ENCODE measurements around the gene VKORC1L1.
A peak's percentile ranks its signal among the peaks of the same experiment; 100 is the strongest.
"Not testable (repeated sequence)": the region's sequence is repeated elsewhere in the genome, so short reads cannot be mapped to it uniquely, and the experiment has no call there.

VKORC1L1 gene

DNA sequence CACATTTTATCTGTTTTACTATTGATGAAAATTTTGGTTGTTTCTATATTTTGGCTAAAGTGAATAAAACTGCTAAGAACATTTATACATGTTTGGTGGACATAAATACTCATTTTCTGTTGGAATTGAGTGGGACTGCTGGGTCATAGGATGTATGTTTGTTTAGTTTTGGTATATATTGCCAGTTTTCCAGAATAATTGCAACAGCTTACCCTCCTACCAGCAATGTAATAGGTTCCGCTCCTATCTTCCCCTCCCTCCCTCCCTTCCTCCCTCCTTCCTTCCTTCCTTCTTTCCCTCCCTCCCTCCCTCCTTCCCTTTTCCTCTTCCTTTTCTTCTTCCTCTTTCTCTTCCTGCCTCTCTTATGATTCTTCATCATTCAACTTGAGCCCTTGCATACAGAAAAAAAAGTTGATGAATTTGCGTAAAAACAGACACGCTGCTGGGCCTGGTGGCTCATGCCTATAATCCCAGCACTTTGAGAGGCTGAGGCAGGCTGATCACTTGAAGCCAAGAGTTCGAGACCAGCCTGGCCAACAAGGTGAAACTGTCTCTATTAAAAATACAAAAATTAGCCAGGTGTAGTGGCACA lies 23.5 kb downstream of the VKORC1L1 start:
- H3K4me1 ChIP-seq (ENCODE audit: insufficient read depth, insufficient read length): no peaks in the 10 kb centered on the region
- no peak overlapping the region for H3K9ac ChIP-seq (ENCODE audit: insufficient read length, low read depth)
- no peaks in the 10 kb centered on the region for H3K9me3 ChIP-seq (ENCODE audit: insufficient read depth, low read length)
- H3K36me3 ChIP-seq (ENCODE audit: insufficient read depth, insufficient read length, low read length): peaks cover 21% of the 10 kb centered on the region
- no peaks in the 10 kb centered on the region for H3K27me3 ChIP-seq (ENCODE audit: insufficient read depth, insufficient read length)
- no peak for DNase-seq (ENCODE audit: low read depth, low spot score)
- H3K4me3 ChIP-seq (ENCODE audit: insufficient read length, low read depth): no peak overlapping the region
- TF ChIP-seq ZNF274 (IDR thresholded peaks at IDR 0.05; ENCODE audit: low read depth, low read length): no peak
- no peak for TF ChIP-seq YY1 (IDR thresholded peaks at IDR 0.05; ENCODE audit: insufficient read depth, insufficient read length)
- no peak for TF ChIP-seq SUZ12 (IDR thresholded peaks at IDR 0.05; ENCODE audit: extremely low read depth, insufficient read depth, insufficient read length)

DNA sequence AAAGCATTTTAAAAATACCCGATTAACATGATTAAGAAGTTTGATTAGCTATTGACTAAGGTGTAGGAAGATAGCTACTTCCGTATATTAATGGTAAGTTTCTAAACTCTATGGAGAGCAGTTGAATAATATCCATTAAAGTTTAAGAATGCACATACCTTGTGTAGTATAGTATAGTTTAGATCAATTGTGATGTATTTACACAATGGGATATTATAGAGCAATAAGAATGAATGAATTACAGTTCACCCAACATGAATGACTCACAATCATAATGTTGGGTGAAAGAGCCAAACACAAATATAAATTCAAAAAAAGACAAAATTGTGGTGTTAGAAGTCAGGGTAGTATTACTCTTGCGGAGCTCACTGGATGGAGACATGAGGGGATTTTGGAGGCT lies 24.4 kb downstream of the VKORC1L1 start:
- H3K27me3 ChIP-seq (ENCODE audit: insufficient read depth, insufficient read length); H3K9me3 ChIP-seq (ENCODE audit: insufficient read depth, low read length); H3K4me1 ChIP-seq (ENCODE audit: insufficient read depth, insufficient read length); H3K4me3 ChIP-seq (ENCODE audit: insufficient read length, low read depth); DNase-seq (ENCODE audit: low read depth, low spot score); H3K9ac ChIP-seq (ENCODE audit: insufficient read length, low read depth): not testable (repeated sequence)
- H3K36me3 ChIP-seq (ENCODE audit: insufficient read depth, insufficient read length, low read length): peaks cover 16% of the 10 kb centered on the region

GRCh38 chr7:65898677-65899447 lies 26.0 kb downstream of the VKORC1L1 start:
- not testable (repeated sequence) for H3K36me3 ChIP-seq (ENCODE audit: insufficient read depth, insufficient read length, low read length); H3K4me1 ChIP-seq (ENCODE audit: insufficient read depth, insufficient read length); DNase-seq (ENCODE audit: low read depth, low spot score); H3K4me3 ChIP-seq (ENCODE audit: insufficient read length, low read depth); H3K9ac ChIP-seq (ENCODE audit: insufficient read length, low read depth); H3K9me3 ChIP-seq (ENCODE audit: insufficient read depth, low read length); H3K27me3 ChIP-seq (ENCODE audit: insufficient read depth, insufficient read length)

GRCh38 chr7:65902306-65902705 lies 29.4 kb downstream of the VKORC1L1 start:
- H3K9me3 ChIP-seq (ENCODE audit: insufficient read depth, low read length): no peaks in the 10 kb centered on the region
- no peak overlapping the region for H3K4me3 ChIP-seq (ENCODE audit: insufficient read length, low read depth)
- H3K36me3 ChIP-seq (ENCODE audit: insufficient read depth, insufficient read length, low read length): peaks cover 12% of the 10 kb centered on the region
- no peak for DNase-seq (ENCODE audit: low read depth, low spot score)
- H3K4me1 ChIP-seq (ENCODE audit: insufficient read depth, insufficient read length): no peaks in the 10 kb centered on the region
- TF ChIP-seq ZNF274 (IDR thresholded peaks at IDR 0.05; ENCODE audit: low read depth, low read length): no peak
- TF ChIP-seq YY1 (IDR thresholded peaks at IDR 0.05; ENCODE audit: insufficient read depth, insufficient read length): no peak
- no peak for TF ChIP-seq SUZ12 (IDR thresholded peaks at IDR 0.05; ENCODE audit: extremely low read depth, insufficient read depth, insufficient read length)
- H3K9ac ChIP-seq (ENCODE audit: insufficient read length, low read depth): no peak overlapping the region
- no peaks in the 10 kb centered on the region for H3K27me3 ChIP-seq (ENCODE audit: insufficient read depth, insufficient read length)

DNA sequence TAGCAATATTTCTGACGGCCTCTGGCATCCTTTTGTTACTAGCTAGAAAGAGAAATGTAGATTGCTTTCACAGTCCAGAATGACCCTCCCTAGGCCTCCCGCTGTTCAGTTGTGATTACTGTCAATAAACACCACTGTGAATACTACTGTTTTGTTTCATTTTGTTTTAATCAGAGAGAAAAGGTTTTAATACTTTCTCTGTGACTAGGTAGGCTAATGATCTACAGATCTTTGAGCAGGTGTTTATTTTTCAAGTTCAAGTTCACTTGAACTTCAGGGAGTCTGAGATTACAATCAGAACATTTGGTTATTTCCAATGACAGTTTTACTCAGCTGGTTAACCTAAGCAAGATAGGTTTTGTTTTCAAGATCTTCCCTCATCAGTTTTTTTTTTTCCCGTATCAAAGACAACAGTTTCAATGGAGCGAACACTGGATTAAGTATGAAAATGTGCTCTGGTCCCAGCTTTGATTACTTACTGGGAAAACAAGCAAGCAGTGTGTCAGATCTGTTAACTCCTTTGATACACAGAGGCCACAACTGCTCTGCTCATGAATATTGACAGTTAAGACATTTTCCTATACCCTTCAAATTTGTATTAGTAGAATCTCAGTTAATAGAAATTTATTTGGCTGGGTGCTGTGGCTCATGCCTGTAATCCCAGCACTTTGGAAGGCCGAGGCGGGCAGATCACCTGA lies 34.8 kb downstream of the VKORC1L1 start:
- no peaks in the 10 kb centered on the region for H3K4me1 ChIP-seq (ENCODE audit: insufficient read depth, insufficient read length)
- H3K27me3 ChIP-seq (ENCODE audit: insufficient read depth, insufficient read length): no peaks in the 10 kb centered on the region
- H3K9me3 ChIP-seq (ENCODE audit: insufficient read depth, low read length): no peaks in the 10 kb centered on the region
- no peak overlapping the region for H3K4me3 ChIP-seq (ENCODE audit: insufficient read length, low read depth)
- H3K36me3 ChIP-seq (ENCODE audit: insufficient read depth, insufficient read length, low read length): peaks cover 2% of the 10 kb centered on the region
- TF ChIP-seq SUZ12 (IDR thresholded peaks at IDR 0.05; ENCODE audit: extremely low read depth, insufficient read depth, insufficient read length): no peak
- no peak for TF ChIP-seq ZNF274 (IDR thresholded peaks at IDR 0.05; ENCODE audit: low read depth, low read length)
- TF ChIP-seq YY1 (IDR thresholded peaks at IDR 0.05; ENCODE audit: insufficient read depth, insufficient read length): no peak
- DNase-seq (ENCODE audit: low read depth, low spot score): peak; percentile 5
- H3K9ac ChIP-seq (ENCODE audit: insufficient read length, low read depth): no peak overlapping the region

DNA sequence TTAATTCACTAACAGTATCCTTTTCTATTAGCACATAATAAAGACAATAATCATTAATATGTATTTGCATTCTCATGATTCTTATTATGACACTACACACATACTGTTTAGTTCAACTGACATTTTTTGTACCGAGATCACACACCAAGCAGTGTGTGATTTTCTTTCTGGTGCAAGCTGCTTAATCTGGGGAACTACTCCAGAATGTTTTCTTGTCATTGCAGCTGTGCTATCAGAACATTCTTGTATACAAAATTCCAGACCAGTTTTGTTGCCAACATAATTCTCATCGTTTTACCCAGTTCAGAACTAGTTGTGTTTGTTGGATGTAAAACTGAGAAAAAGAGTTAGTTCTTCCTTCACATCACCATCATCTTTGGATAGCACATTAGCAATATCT lies 37.4 kb downstream of the VKORC1L1 start:
- Histone ChIP-seq H3K9ac (ENCODE audit: insufficient read length, low read depth) (no peak overlapping the region), H3K9me3 (ENCODE audit: insufficient read depth, low read length) (no peaks in the 10 kb centered on the region), H3K4me1 (ENCODE audit: insufficient read depth, insufficient read length) (no peaks in the 10 kb centered on the region), H3K27me3 (ENCODE audit: insufficient read depth, insufficient read length) (no peaks in the 10 kb centered on the region), H3K4me3 (ENCODE audit: insufficient read length, low read depth) (no peak overlapping the region), H3K36me3 (ENCODE audit: insufficient read depth, insufficient read length, low read length) (no peaks in the 10 kb centered on the region)
- TF ChIP-seq ZNF274 (IDR thresholded peaks at IDR 0.05; ENCODE audit: low read depth, low read length) (no peak), SUZ12 (IDR thresholded peaks at IDR 0.05; ENCODE audit: extremely low read depth, insufficient read depth, insufficient read length) (no peak), YY1 (IDR thresholded peaks at IDR 0.05; ENCODE audit: insufficient read depth, insufficient read length) (no peak)
- DNase-seq (ENCODE audit: low read depth, low spot score): no peak

- H3K9me3 ChIP-seq (ENCODE audit: insufficient read depth, low read length): no peaks in the 10 kb centered on the region
- no peak overlapping the region for H3K9ac ChIP-seq (ENCODE audit: insufficient read length, low read depth)
- no peak for TF ChIP-seq ZNF274 (IDR thresholded peaks at IDR 0.05; ENCODE audit: low read depth, low read length)
- TF ChIP-seq YY1 (IDR thresholded peaks at IDR 0.05; ENCODE audit: insufficient read depth, insufficient read length): no peak
- TF ChIP-seq SUZ12 (IDR thresholded peaks at IDR 0.05; ENCODE audit: extremely low read depth, insufficient read depth, insufficient read length): no peak
- no peaks in the 10 kb centered on the region for H3K27me3 ChIP-seq (ENCODE audit: insufficient read depth, insufficient read length)
- DNase-seq (ENCODE audit: low read depth, low spot score): no peak
- no peaks in the 10 kb centered on the region for H3K4me1 ChIP-seq (ENCODE audit: insufficient read depth, insufficient read length)
- H3K4me3 ChIP-seq (ENCODE audit: insufficient read length, low read depth): no peak overlapping the region
- H3K36me3 ChIP-seq (ENCODE audit: insufficient read depth, insufficient read length, low read length): no peaks in the 10 kb centered on the region
Measured at GRCh38 chr7:65912237-65912636, 39.4 kb downstream of the VKORC1L1 start.
